Urothelium cell line (cell line): ENCODE results near the gene LSS.
"Not testable (repeated sequence)": the region's sequence is repeated elsewhere in the genome, so short reads cannot be mapped to it uniquely, and the experiment has no call there.

ENCODE experiments used
- DNase-seq: peaks from one replicate; pipeline ENCODE4 v3.0.0; 2011; ENCODE audit warnings: low spot score, mixed read lengths
- FAIRE-seq: peaks from 2 replicates; lab custom pipeline; 2011; peaks lifted over from hg19 to GRCh38; lab: Jason Lieb, UNC

The LSS gene

DNA sequence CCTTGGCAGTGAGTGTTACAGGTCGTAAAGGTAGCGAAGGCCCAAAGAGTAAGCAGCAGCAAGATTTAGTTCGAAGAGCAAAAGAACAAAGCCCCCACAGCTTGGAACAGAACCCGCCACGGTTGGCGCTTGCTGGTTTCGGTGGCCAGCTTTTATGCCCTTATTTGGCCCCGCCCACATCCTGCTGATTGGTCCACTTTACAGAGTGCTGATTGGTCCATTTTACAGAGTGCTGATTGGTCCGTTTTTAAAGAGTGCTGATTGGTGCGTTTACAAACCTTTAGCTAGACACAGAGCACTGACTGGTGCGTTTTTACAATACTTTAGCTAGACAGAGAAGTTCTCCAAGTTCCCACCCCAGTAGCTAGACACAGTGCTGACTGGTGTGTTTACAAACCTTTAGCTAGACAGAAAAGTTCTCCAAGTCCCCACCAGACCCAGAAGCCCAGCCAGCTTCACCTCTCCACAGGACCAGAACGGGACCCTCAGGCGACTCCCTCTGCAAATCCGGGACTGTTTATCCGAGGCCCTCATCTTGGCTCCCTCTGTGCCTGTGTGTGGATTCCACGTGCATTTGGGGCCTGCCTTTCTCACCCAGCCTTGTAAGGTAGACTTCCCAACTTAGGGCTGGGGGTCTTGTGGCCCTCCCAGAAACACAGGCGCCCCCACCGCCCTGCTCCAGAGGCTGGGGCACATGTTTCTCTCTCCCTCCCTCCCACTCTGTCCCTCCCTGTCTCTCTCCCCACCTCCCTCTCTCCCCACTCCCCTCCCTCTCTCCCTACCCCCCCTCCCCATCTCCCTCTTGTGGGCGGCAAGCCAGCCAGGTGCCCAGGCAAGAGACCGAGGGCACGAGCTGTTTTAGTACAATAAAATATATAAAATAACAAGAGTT lies 85.7 kb downstream of the LSS start:
- DNase-seq (no peak), FAIRE-seq (no peak)

DNA sequence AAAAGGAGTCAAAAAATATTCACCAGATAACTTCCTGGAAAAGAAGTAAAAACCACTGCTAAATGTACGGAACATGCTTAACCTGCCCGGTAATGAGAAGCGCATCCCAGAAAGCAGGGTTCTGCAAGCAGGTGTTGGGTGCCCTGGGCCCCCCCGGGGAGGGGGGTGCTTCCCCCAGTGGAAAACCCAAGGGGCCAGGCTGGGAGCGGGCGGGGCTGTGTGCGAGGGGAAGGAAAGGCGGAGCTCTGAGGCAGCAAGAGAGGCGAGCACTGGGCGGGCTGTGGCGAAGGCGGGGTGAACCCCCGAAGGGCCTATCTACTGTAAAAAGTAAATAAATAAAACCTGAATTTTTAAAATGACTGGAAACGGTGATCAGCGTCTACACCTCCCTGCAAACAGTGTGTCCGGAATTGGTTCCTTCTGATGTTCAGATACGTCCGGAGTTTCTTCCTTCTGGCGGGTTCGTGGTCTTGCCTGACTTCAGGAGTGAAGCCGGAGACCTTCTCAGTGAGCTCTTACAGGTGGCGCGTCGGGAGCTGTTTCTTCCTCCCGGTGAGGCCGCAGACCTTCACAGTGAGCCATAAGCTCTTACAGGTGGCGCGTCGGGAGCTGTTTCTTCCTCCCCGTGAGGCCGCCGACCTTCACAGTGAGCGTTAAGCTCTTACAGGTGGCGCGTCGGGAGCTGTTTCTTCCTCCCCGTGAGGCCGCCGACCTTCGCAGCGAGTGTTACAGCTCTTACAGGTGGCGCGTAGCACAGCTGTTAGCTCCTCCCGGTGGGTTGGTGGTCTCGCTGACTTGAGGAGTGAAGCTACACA lies 86.6 kb downstream of the LSS start:
- DNase-seq (no peak), FAIRE-seq (no peak)

DNA sequence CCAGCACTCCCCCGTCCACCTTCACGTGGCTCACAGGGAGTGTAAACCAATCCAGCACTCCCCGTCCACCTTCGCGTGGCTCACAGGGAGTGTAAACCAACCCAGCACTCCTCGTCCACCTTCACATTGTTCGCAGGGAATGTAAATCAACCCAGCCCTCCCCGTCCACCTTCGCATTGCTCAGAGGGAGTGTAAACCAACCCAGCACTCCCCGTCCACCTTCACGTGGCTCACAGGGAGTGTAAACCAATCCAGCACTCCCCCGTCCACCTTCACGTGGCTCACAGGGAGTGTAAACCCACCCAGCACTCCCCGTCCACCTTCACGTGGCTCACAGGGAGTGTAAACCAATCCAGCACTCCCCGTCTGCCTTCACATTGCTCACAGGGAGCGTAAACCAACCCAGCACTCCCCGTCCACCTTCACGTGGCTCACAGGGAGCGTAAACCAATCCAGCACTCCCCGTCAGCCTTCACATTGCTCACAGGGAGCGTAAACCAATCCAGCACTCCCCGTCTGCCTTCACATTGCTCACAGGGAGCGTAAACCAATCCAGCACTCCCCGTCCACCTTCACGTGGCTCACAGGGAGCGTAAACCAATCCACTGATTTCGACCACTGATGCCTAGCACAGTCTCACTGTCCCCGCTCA lies 88.1 kb downstream of the LSS start:
- DNase-seq = not testable (repeated sequence)
- peak; percentile 99 for FAIRE-seq

DNA sequence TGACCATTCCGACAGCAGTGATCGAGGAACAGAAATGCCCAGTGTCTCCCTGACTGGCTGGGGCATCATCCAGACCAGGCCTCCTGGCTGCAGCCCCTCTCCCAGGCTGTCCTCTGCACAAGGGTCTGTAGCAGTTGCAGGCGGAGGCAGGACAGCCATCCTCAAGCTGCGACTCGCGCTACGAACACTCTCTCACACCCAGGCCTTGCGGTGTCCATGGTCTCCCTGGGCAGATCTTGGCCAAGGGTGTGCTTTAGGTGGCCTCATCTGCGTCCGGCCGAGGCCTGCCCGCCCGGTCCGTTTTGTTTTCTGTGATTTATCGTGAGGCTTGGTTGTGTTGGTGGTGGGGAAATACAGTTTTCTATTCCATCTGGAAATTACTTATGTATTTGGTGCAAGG lies 88.9 kb downstream of the LSS start:
- FAIRE-seq (no peak), DNase-seq (no peak)

DNA sequence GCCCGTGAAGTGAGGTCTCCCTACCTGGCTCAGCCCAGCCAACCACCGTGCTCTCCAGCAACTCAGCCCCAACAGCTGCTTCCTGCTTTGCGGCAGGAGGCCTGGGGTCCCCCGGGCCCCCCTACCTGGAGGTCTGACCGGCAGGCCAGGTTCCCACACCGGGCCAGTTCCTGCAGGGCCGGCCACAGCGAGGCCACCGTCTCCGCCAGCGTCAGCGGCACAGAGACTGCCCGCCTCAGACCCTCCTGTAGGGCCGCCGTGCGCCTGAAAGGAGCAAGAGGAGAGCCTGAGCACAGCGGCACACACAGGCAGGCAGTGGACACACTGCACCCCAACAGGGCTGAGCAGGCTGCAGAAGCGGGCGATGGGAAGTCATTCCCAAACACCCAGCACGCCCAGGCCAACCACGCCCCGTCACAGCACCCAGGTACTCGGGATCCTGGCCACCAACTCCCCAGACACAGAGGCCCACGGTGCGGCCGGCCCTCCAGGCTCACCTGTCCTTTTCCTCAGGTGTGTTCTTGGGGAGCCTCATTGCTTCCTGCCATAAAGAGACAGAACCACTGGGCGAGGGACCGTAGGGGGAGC lies 90.1 kb downstream of the LSS start:
- DNase-seq (no peak), FAIRE-seq (no peak)
